H1 (cell line): Measurements from ENCODE around the gene PRPF6. TPM values are rescaled to one million over a fixed set of nuclear protein-coding genes. Genes with fewer than 3 reads are reported as not detected.

Source experiments
- CTCF ChIA-PET: fragments of 300-600 bp; sonication (Branson Sonifier 250); formaldehyde crosslinking; loops from one replicate; lab custom pipeline; 2021; ENCODE audit not compliant: partially characterized antibody; lab: Charles Lee
- POLR2A ChIA-PET: fragments of 300-600 bp; sonication (Branson Sonifier 250); formaldehyde crosslinking; loops from one replicate; lab custom pipeline; 2021; ENCODE audit warnings: inconsistent platforms; ENCODE audit not compliant: partially characterized antibody; lab: Charles Lee
- DNase-seq, 2 experiments: peaks; one replicate each; pipeline versions ENCODE4 v3.0.0 to v3.0.0-alpha.2; 2010 to 2022; ENCODE audit warnings: low spot score in 2 of 2, low read depth in 1 of 2, mixed read lengths in 1 of 2
- FAIRE-seq: peaks from 2 replicates; lab custom pipeline; 2011; peaks lifted over from hg19 to GRCh38; lab: Jason Lieb, UNC
- H2AFZ ChIP-seq: 2 replicates; pipeline ENCODE4 v1.8.1; 2012; ENCODE audit warnings: low read length, inconsistent platforms
- H2AK5ac ChIP-seq: 2 replicates; pipeline ENCODE4 v1.6.1; 2013; ENCODE audit warnings: low read depth, low read length
- H2BK120ac ChIP-seq: replicated peaks from 2 replicates; pipeline ENCODE3; 2013; ENCODE audit warnings: low read depth, low read length, inconsistent platforms
- H2BK12ac ChIP-seq: 2 replicates; pipeline ENCODE4 v1.6.1; 2013; ENCODE audit warnings: low read depth, low read length
- H2BK15ac ChIP-seq: 2 replicates; pipeline ENCODE4 v1.6.1; 2013; ENCODE audit warnings: low read length
- H2BK20ac ChIP-seq: 2 replicates; pipeline ENCODE4 v1.6.1; 2013; ENCODE audit warnings: low read length
- H2BK5ac ChIP-seq: 2 replicates; pipeline ENCODE4 v1.6.1; 2013; ENCODE audit warnings: low read depth, low read length
- H3K14ac ChIP-seq: 2 replicates; pipeline ENCODE4 v1.6.1; 2013; ENCODE audit warnings: inconsistent platforms; ENCODE audit not compliant: insufficient read length
- H3K18ac ChIP-seq: 2 replicates; pipeline ENCODE4 v1.6.1; 2013; ENCODE audit warnings: low read length; ENCODE audit errors: extremely low read depth
- H3K23ac ChIP-seq: 2 replicates; pipeline ENCODE4 v1.6.1; 2013; ENCODE audit warnings: inconsistent platforms; ENCODE audit not compliant: insufficient read length
- H3K23me2 ChIP-seq: 2 replicates; pipeline ENCODE4 v1.6.1; 2013; ENCODE audit warnings: low read depth, low read length
- H3K27ac ChIP-seq: 2 replicates; pipeline ENCODE4 v1.6.1; 2011; ENCODE audit warnings: low read depth, low read length, inconsistent platforms
- H3K27me3 ChIP-seq, 4 experiments: replicated peaks in 1 of 4; 1 replicate in 1 of 4; 2 replicates in 3 of 4; pipeline versions ENCODE4 v1.6.1 to v1.8.1; 2011 to 2013; ENCODE audit warnings: low read length in 3 of 4, mild to moderate bottlenecking in 3 of 4, inconsistent platforms in 2 of 4, mixed read lengths in 2 of 4, moderate library complexity in 1 of 4; ENCODE audit not compliant: control insufficient read depth in 3 of 4, insufficient read depth in 3 of 4; ENCODE audit errors: extremely low read depth in 1 of 4
- H3K36me3 ChIP-seq, 4 experiments: 2 replicates each; pipeline versions ENCODE4 v1.6.1 to v1.8.1; 2011 to 2013; ENCODE audit warnings: mild to moderate bottlenecking in 4 of 4, low read length in 3 of 4, moderate library complexity in 2 of 4, control low read depth in 1 of 4, inconsistent platforms in 1 of 4; ENCODE audit not compliant: insufficient read depth in 4 of 4, control insufficient read depth in 2 of 4
- H3K4ac ChIP-seq: replicated peaks from 2 replicates; pipeline ENCODE3; 2013; ENCODE audit warnings: low read length, low read depth, mixed read lengths, inconsistent platforms; ENCODE audit not compliant: insufficient read length
- H3K4me1 ChIP-seq, 4 experiments: replicated peaks in 1 of 4; 1 replicate in 1 of 4; 2 replicates in 3 of 4; pipeline versions ENCODE4 v1.6.1 to v1.8.1; 2011 to 2013; ENCODE audit warnings: low read length in 3 of 4, inconsistent platforms in 2 of 4, mixed read lengths in 1 of 4; ENCODE audit not compliant: insufficient read depth in 4 of 4, control insufficient read depth in 3 of 4
- H3K4me2 ChIP-seq, 2 experiments: 2 replicates each; pipeline versions ENCODE4 v1.6.1 to v1.8.1; 2011 to 2013; ENCODE audit warnings: low read depth in 2 of 2, low read length in 2 of 2, control low read depth in 1 of 2, inconsistent platforms in 1 of 2, mild to moderate bottlenecking in 1 of 2; ENCODE audit not compliant: insufficient read depth in 1 of 2
- H3K4me3 ChIP-seq, 4 experiments: fragments of 200-600, 300-600 bp in 1 of 4; sonication (generic), shearing (Covaris generic), sonication (Bioruptor Twin) in 1 of 4; 2 replicates each; pipeline versions ENCODE4 v1.5.1 to v1.8.1; 2011 to 2016; ENCODE audit warnings: low read length in 4 of 4, low read depth in 3 of 4, control low read depth in 2 of 4, inconsistent platforms in 2 of 4, mild to moderate bottlenecking in 2 of 4, mixed read lengths in 1 of 4, moderate library complexity in 1 of 4; ENCODE audit not compliant: insufficient read depth in 2 of 4; ENCODE audit errors: extremely low read depth in 1 of 4
- H3K56ac ChIP-seq: replicated peaks from 2 replicates; pipeline ENCODE3; 2013; ENCODE audit warnings: low read depth, mild to moderate bottlenecking, mixed read lengths, low read length, inconsistent platforms; ENCODE audit not compliant: insufficient read length
- H3K79me1 ChIP-seq: 2 replicates; pipeline ENCODE4 v1.6.1; 2013; ENCODE audit warnings: low read depth, low read length, control low read depth
- H3K79me2 ChIP-seq, 2 experiments: 2 replicates each; pipeline versions ENCODE4 v1.6.1 to v1.8.1; 2012 to 2013; ENCODE audit warnings: low read length in 2 of 2, mild to moderate bottlenecking in 2 of 2, inconsistent platforms in 1 of 2; ENCODE audit not compliant: insufficient read depth in 2 of 2, control insufficient read depth in 1 of 2
- H3K9ac ChIP-seq, 4 experiments: replicated peaks in 1 of 4; 1 replicate in 1 of 4; 2 replicates in 3 of 4; pipeline versions ENCODE4 v1.6.1 to v1.8.1; 2011 to 2013; ENCODE audit warnings: low read depth in 3 of 4, low read length in 3 of 4, control low read depth in 2 of 4, mild to moderate bottlenecking in 2 of 4, moderate library complexity in 2 of 4, inconsistent platforms in 1 of 4; ENCODE audit errors: extremely low read depth in 1 of 4
- H3K9me3 ChIP-seq, 2 experiments: 2 replicates each; pipeline versions ENCODE4 v1.6.1 to v1.8.1; 2012 to 2013; ENCODE audit warnings: mild to moderate bottlenecking in 2 of 2, moderate library complexity in 2 of 2, control low read depth in 1 of 2, inconsistent platforms in 1 of 2, low read depth in 1 of 2, low read length in 1 of 2, mixed read lengths in 1 of 2; ENCODE audit not compliant: insufficient read depth in 2 of 2
- H4K20me1 ChIP-seq, 2 experiments: replicated peaks in 1 of 2; 2 replicates each; pipeline versions ENCODE3 to v1.8.1; 2011 to 2013; ENCODE audit warnings: inconsistent platforms in 2 of 2, low read length in 2 of 2, mild to moderate bottlenecking in 1 of 2; ENCODE audit not compliant: insufficient read depth in 2 of 2, control insufficient read depth in 1 of 2
- H4K5ac ChIP-seq: 2 replicates; pipeline ENCODE4 v1.6.1; 2013; ENCODE audit warnings: low read length, low read depth, mixed read lengths, inconsistent platforms; ENCODE audit not compliant: insufficient read length
- H4K8ac ChIP-seq: 2 replicates; pipeline ENCODE4 v1.8.0; 2013; ENCODE audit warnings: mild to moderate bottlenecking, moderate library complexity, low read length, inconsistent platforms; ENCODE audit not compliant: insufficient read depth; ENCODE audit errors: extremely low read depth
- H4K91ac ChIP-seq: replicated peaks from 2 replicates; pipeline ENCODE3; 2013; ENCODE audit warnings: low read length, mixed read lengths, inconsistent platforms; ENCODE audit not compliant: insufficient read length
- FOSL1 ChIP-seq: IDR thresholded peaks from 2 replicates; pipeline ENCODE4 v1.6.1; 2011; ENCODE audit warnings: mild to moderate bottlenecking, low read depth, low read length, moderate library complexity; ENCODE audit not compliant: insufficient read depth
- SP4 ChIP-seq: IDR thresholded peaks from 2 replicates; pipeline ENCODE4 v1.6.1; 2012; ENCODE audit warnings: low read length, inconsistent platforms
- WGBS, 2 experiments: shearing (Covaris generic) in 1 of 2; methylation state at CpG; one replicate each; pipeline versions ENCODE4 v1.1.6 to v1.1.7; 2013 to 2015; ENCODE audit warnings: low lambda C conversion rate in 2 of 2, mixed read lengths in 2 of 2, inconsistent platforms in 1 of 2, low coverage in 1 of 2, missing lambda C conversion rate in 1 of 2; ENCODE audit not compliant: insufficient replicate concordance in 2 of 2, insufficient coverage in 1 of 2, insufficient read length in 1 of 2; ENCODE audit errors: extremely low coverage in 1 of 2, missing lambda C conversion rate in 1 of 2; 5-methylcytosine and 5-hydroxymethylcytosine counted together
- polyA plus RNA-seq, 7 experiments: library from polyadenylated mRNA; depleted of rRNA in 3 of 7; stranded (reverse) in 5 of 7; unstranded in 2 of 7; fragments of >200 nt in 5 of 7; fragments of 200-250 nt in 2 of 7; gene quantifications; 1 replicate in 5 of 7; 2 replicates in 1 of 7; 4 replicates in 1 of 7; pipeline versions ENCODE4 v1.2.1 to v1.2.3, GENCODE V29; 2011 to 2013; ENCODE audit warnings: missing spikeins in 2 of 7, mixed read lengths in 2 of 7
- total RNA-seq: library from RNA; stranded (reverse); fragmentation: NEBNext Ultra II Directional; extraction: Animal tissue kit (Norgen Biotek cat#: 25700); gene quantifications from 2 replicates; pipeline ENCODE4 v1.2.1, GENCODE V29; 2021

Gene PRPF6
- total and polyA plus RNA-seq, 2 of the 8 experiments (the other 6 are each of a cell fraction or from before 2014, with no cell fraction given), result 27.9 to 76.9 TPM

DNA sequence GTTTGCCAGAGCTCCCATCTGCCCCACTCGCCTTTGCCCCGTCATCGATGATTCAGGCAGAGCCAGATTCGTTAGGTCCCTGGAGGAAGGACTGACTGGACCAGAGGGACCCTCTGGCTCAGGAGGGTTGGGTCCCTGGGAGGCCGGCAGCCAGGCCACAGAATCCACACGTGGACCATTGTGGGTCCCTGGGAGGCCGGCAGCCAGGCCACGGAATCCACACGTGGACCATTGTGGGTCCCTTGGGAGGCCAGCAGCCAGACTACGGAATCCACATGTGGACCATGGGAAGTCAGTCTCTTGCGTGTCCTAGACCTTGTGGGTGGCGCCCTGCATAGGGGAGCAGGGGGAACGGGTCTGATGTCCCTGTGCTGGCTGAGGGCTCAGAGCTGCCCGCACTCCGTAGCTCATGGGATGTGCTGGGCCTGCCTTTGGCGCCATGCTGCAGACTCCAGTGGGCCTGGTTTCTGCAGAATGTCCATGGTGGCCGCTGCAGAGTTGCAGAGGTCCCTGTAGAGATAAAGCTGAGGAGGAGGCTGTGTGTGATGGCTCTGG, 48.2 kb upstream of the PRPF6 start:
- no peak overlapping the region for H4K5ac ChIP-seq
- POLR2A ChIA-PET, result no interaction called here
- H2BK20ac ChIP-seq, result no peak overlapping the region
- H4K20me1 ChIP-seq, result peaks cover 6 to 16% of the 10 kb centered on the region in 2 experiments
- no peak overlapping the region for H3K18ac ChIP-seq
- no peak overlapping the region for H2BK5ac ChIP-seq
- no peak overlapping the region for H2BK12ac ChIP-seq
- H3K79me2 ChIP-seq, result no peaks in the 10 kb centered on the region
- no peak overlapping the region for H2BK15ac ChIP-seq
- H3K4me2 ChIP-seq, result no peak overlapping the region
- no peak for DNase-seq
- H3K4me3 ChIP-seq, result no peak overlapping the region
- FAIRE-seq, result no peak
- H2AK5ac ChIP-seq, result no peak overlapping the region
- H3K56ac ChIP-seq, result no peak overlapping the region
- no peak overlapping the region for H3K23ac ChIP-seq
- no peak overlapping the region for H2AFZ ChIP-seq
- peaks cover 2 to 28% (median 18%) of the 10 kb centered on the region in 4 experiments; a peak in 6 of 8 replicates for H3K36me3 ChIP-seq
- 97% methylated on average over 17 of the region's 17 CpGs; no CpG with 5 or more reads in 1 of the 2 experiments for WGBS, 2 experiments
- H3K14ac ChIP-seq, result no peak overlapping the region
- H4K91ac ChIP-seq, result no peak overlapping the region
- H3K27me3 ChIP-seq, result no peaks in the 10 kb centered on the region
- CTCF ChIA-PET, result interaction anchor here (1.6 to 7.7 kb wide), 7 partner anchors 9 to 48 kb away, joined by 4 to 58 read pairs (median 17); partner anchors contain the start of genes PRPF6 and SAMD10
- 0 out of 2 replicates have a peak, but pooled peaks cover 2% of the 10 kb centered on the region for H3K79me1 ChIP-seq
- H2BK120ac ChIP-seq, result no peak overlapping the region
- no peak overlapping the region for H4K8ac ChIP-seq
- H3K9me3 ChIP-seq, result no peaks in the 10 kb centered on the region
- H3K4me1 ChIP-seq, result no peaks in the 10 kb centered on the region
- H3K23me2 ChIP-seq, result no peaks in the 10 kb centered on the region
- no peak overlapping the region for H3K4ac ChIP-seq
- peak overlapping the region in 1 of 4 experiments; percentile 13; a peak in 1 of 7 replicates for H3K9ac ChIP-seq
- H3K27ac ChIP-seq, result no peak overlapping the region
- TF ChIP-seq FOSL1, result 0 out of 2 replicates have a peak, but pooled peaks have one; percentile 47
- no peak for TF ChIP-seq SP4
